ENCODE data around the gene C19orf67.
A peak's percentile ranks its signal among the peaks of the same experiment; 100 is the strongest.

The C19orf67 gene

DNA sequence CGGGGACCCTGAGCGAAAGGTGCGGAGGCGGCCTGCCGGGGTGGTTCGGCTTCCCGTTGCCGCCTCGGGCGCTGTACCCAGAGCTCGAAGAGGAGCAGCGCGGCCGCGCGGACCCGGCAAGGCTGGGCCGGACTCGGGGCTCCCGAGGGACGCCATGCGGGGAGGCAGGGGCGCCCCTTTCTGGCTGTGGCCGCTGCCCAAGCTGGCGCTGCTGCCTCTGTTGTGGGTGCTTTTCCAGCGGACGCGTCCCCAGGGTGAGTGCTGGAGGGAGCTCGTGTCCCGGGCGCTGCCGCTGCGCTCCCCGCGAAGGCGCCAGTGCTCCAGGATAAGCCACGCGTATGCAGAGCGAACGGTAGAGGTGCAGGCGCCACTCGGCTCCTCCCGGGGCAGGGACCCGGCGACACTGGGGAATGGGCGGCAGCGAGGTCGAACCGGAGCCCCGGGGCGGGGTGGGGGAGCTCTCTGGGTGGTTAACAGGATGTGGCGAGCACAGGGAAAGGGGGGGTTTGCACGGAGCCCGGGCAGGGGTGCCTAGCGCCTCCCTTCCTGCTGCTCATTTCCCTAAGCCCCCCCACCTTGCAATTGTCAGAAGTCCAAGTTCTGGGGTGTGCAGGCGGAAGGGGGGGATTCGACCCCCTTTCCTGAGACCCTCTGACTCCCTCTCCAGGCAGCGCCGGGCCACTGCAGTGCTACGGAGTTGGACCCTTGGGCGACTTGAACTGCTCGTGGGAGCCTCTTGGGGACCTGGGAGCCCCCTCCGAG, 53.7 kb downstream of the C19orf67 start, which contains the start of gene IL27RA:
Gene IL27RA (plus strand): TSS at position 44 of the 762 bp plus-strand sequence. CDS start 111 bp downstream, at position 155.
- WGBS (ENCODE audit: extremely low coverage, insufficient coverage, insufficient read length) = no CpG with 5 or more reads among the region's 63 CpGs
- peaks cover 7% of the 10 kb centered on the region for H3K79me1 ChIP-seq (ENCODE audit: low read length)
- H3K27ac ChIP-seq (ENCODE audit: low read depth, low read length) = no peak within 1 kb of the TSS

More for the DNA sequence above, 53.7 kb downstream of the C19orf67 start, which contains the start of gene IL27RA:
- peak within 1 kb of the TSS; percentile 76 for H3K18ac ChIP-seq (ENCODE audit: low read length)
- peak within 1 kb of the TSS; percentile 23 for H3K4ac ChIP-seq (ENCODE audit: low read depth, low read length)
- H3K9me3 ChIP-seq (ENCODE audit: insufficient read depth, low read depth, low read length) = no peaks in the 10 kb centered on the region
- no peaks in the 10 kb centered on the region for H3K27me3 ChIP-seq (ENCODE audit: insufficient read depth, low read length)
- DNase-seq = peak in 1 of 2 donors; percentile 52
- H2BK12ac ChIP-seq (ENCODE audit: low read length) = peak within 1 kb of the TSS; percentile 86
- H3K4me1 ChIP-seq (ENCODE audit: control insufficient read depth in 1 of 2, insufficient read depth in 2 of 2, low read length in 2 of 2) = peaks cover 3% of the 10 kb centered on the region in 2 experiments
- peak within 1 kb of the TSS; percentile 82 for H4K12ac ChIP-seq (ENCODE audit: low read depth, low read length)
- H3K36me3 ChIP-seq (ENCODE audit: control insufficient read depth in 1 of 2, insufficient read depth in 2 of 2, low read length in 2 of 2) = no peaks in the 10 kb centered on the region
- peak within 1 kb of the TSS; percentile 78 for H3K14ac ChIP-seq (ENCODE audit: low read length)
- peak within 1 kb of the TSS; percentile 94 for H2AFZ ChIP-seq (ENCODE audit: insufficient read depth, low read length, poor library complexity)
- peak within 1 kb of the TSS; percentile 88 for H4K8ac ChIP-seq (ENCODE audit: low read depth, low read length)
- no peak within 1 kb of the TSS for H3K23ac ChIP-seq (ENCODE audit: low read length)
- H2BK120ac ChIP-seq (ENCODE audit: insufficient read depth, low read length, poor library complexity) = peak within 1 kb of the TSS; percentile 35
- peak within 1 kb of the TSS; percentile 77 for H3K4me2 ChIP-seq (ENCODE audit: low read length)
- H2BK5ac ChIP-seq (ENCODE audit: low read depth, low read length, poor library complexity) = peak within 1 kb of the TSS; percentile 37
- H2AK5ac ChIP-seq (ENCODE audit: low read length) = no peak within 1 kb of the TSS
- peak within 1 kb of the TSS; percentile 70 for H3K4me3 ChIP-seq (ENCODE audit: low read depth, low read length)
- peaks cover 3% of the 10 kb centered on the region for H3K79me2 ChIP-seq (ENCODE audit: control insufficient read depth, insufficient read depth, low read length, poor library complexity)
- H4K91ac ChIP-seq (ENCODE audit: low read depth, low read length) = peak within 1 kb of the TSS; percentile 77
- peak within 1 kb of the TSS; percentile 57 for H3K9ac ChIP-seq (ENCODE audit: low read length)

Measured in trophoblast cell (in vitro differentiated cells and primary cell).